Calu3 (cell line): ENCODE data around the gene RXFP3. TPM values are rescaled to one million over a fixed set of nuclear protein-coding genes. Genes with fewer than 3 reads are reported as not detected.

ENCODE experiments used
- BruUV-seq: library from RNA; stranded (reverse); fragments of 400-500 nt; replicated peaks from 2 replicates; lab custom pipeline; 2021; lab: Mats Ljungman, UMichigan
- CTCF ChIA-PET: fragments of 300-600 bp; sonication (Branson Sonifier 250); formaldehyde crosslinking; loops from one replicate; lab custom pipeline; 2022; ENCODE audit warnings: antibody characterized with exemption; lab: Charles Lee
- DNase-seq: peaks from one replicate; pipeline ENCODE4 v3.0.0; 2022
- H3K27ac Mint-ChIP-seq: one replicate; pipeline ENCODE4 v1.8.0; 2022; ENCODE audit warnings: mixed read lengths; ENCODE audit not compliant: unreplicated experiment
- H3K27me3 Mint-ChIP-seq: one replicate; pipeline ENCODE4 v1.8.0; 2022; ENCODE audit warnings: mixed read lengths; ENCODE audit not compliant: unreplicated experiment
- H3K36me3 Mint-ChIP-seq: one replicate; pipeline ENCODE4 v1.8.0; 2022; ENCODE audit warnings: mild to moderate bottlenecking, moderate library complexity, mixed read lengths; ENCODE audit not compliant: insufficient read depth, unreplicated experiment
- H3K4me1 Mint-ChIP-seq: one replicate; pipeline ENCODE4 v1.8.0; 2022; ENCODE audit warnings: mild to moderate bottlenecking, low read depth, mixed read lengths; ENCODE audit not compliant: unreplicated experiment
- H3K4me3 Mint-ChIP-seq: one replicate; pipeline ENCODE4 v1.8.0; 2022; ENCODE audit warnings: mild to moderate bottlenecking, low read depth, moderate library complexity, mixed read lengths; ENCODE audit not compliant: unreplicated experiment
- H3K9me3 Mint-ChIP-seq: one replicate; pipeline ENCODE4 v1.8.0; 2022; ENCODE audit warnings: low read depth, mixed read lengths; ENCODE audit not compliant: unreplicated experiment
- CTCF ChIP-seq: fragments of 200-600 bp; IDR thresholded peaks from one replicate; pipeline ENCODE4 v1.8.0; 2022; ENCODE audit warnings: antibody characterized with exemption; ENCODE audit not compliant: unreplicated experiment
- intact Hi-C: fragments of 100-400 bp; cut with micrococcal nuclease; formaldehyde crosslinking; loops from one replicate; pipeline ENCODE4 v1.10.0; 2022; ENCODE audit not compliant: unreplicated experiment
- total RNA-seq: library from RNA; stranded (reverse); gene quantifications from 2 replicates; pipeline ENCODE4 v1.2.3, GENCODE V29; 2022

The RXFP3 gene
- total RNA-seq, 1 experiment from 2014 or later = not detected

DNA sequence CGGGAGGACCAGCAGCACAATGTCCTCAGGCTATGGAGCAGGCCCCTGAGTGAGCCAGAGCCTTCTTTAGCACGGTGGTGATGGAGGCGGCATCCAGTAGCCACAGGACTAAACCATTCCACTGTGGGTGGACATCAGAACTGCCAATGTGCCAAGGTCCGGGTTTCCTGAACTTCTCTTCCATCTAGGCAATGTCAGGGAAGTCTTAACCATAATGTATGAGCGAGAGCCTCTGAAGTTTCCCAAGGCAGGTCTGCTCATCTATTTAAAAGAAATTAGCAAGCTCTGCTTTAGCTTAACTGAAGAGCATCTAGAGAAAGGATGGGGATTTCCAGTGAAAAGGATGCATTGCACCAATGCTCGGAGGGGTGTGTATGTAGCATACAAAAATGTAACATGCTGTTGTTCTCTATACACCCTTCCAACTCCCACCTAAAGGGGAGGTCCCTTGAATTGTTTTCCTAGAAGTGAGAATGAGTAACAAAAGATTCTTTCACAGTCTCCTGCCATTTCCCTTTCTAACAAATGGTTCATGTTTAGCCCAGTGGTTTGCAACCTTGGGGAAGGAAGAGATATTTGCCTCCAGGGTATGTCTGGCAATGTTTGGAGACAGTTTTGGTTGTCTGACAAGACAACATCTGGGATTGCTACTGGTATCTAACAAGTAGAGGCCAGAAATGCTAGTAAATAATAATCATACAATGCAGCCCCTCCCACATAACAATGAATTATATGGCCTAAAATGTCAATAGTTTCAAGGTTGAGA is 6.1 kb upstream of the RXFP3 start:
- TF ChIP-seq CTCF = no peak
- Mint-ChIP-seq H3K27me3 (peaks cover 17% of the 10 kb centered on the region), H3K4me3 (no peak overlapping the region), H3K9me3 (no peaks in the 10 kb centered on the region), H3K27ac (no peak overlapping the region), H3K4me1 (peaks cover 20% of the 10 kb centered on the region), H3K36me3 (no peaks in the 10 kb centered on the region)
- no peak for DNase-seq
- BruUV-seq = no TSS peak
- CTCF ChIA-PET = no interaction called here
- intact Hi-C loops = loop anchor here (5.0 to 10.0 kb wide), 3 partner anchors 38 to 345 kb away; partner anchors contain the start of gene ADAMTS12

GRCh38 chr5:33931136-33931535 is 5.0 kb upstream of the RXFP3 start:
- intact Hi-C loops = loop anchor here (5.0 to 10.0 kb wide), 3 partner anchors 39 to 346 kb away; partner anchors contain the start of gene ADAMTS12
- H3K4me3 Mint-ChIP-seq = no peak overlapping the region
- peaks cover 17% of the 10 kb centered on the region for H3K27me3 Mint-ChIP-seq
- no peaks in the 10 kb centered on the region for H3K9me3 Mint-ChIP-seq
- H3K4me1 Mint-ChIP-seq = peaks cover 20% of the 10 kb centered on the region
- no TSS peak for BruUV-seq
- no peak overlapping the region for H3K27ac Mint-ChIP-seq
- no peak for TF ChIP-seq CTCF
- DNase-seq = no peak
- CTCF ChIA-PET = no interaction called here
- H3K36me3 Mint-ChIP-seq = no peaks in the 10 kb centered on the region

GRCh38 chr5:33933723-33934169 is 2.4 kb upstream of the RXFP3 start:
- Mint-ChIP-seq H3K9me3 (no peaks in the 10 kb centered on the region), H3K4me1 (peaks cover 9% of the 10 kb centered on the region), H3K27ac (no peak overlapping the region), H3K4me3 (no peak overlapping the region), H3K27me3 (peaks cover 25% of the 10 kb centered on the region), H3K36me3 (no peaks in the 10 kb centered on the region)
- TF ChIP-seq CTCF = no peak
- no TSS peak for BruUV-seq
- intact Hi-C loops = loop anchor here (1.0 to 10.0 kb wide), 5 partner anchors 41 to 498 kb away; partner anchors contain the start of gene ADAMTS12
- CTCF ChIA-PET = interaction anchor here (1.7 to 2.0 kb wide), 2 partner anchors 36 to 463 kb away, joined by 9 to 12 read pairs; no protein-coding TSS in a partner anchor
- DNase-seq = no peak

DNA sequence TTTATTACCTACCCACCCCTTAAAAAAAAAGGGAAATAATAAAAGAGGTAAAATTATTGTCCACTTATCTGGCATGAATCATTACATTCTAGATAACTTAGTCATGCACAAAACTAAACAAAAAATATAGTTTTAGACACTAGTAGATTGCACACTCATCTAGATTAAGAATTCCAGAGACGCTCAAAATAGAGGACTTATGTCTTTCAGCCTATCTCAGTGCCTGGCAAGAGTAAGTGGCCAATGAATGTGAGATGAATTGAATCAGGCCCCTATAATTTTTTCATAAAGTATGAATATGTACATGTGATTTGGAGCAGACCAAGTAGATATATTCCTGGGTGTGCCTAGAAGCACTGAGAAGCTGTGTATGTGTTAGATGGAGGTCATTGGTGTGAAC is 2.0 kb upstream of the RXFP3 start:
- CTCF ChIA-PET = interaction anchor here (0.9 to 2.0 kb wide), 5 partner anchors 9 to 498 kb away, joined by 3 to 14 read pairs (median 9); no protein-coding TSS in a partner anchor
- H3K4me1 Mint-ChIP-seq = peaks cover 9% of the 10 kb centered on the region
- TF ChIP-seq CTCF = no peak
- intact Hi-C loops = loop anchor here (1.0 to 10.0 kb wide), 5 partner anchors 42 to 499 kb away; partner anchors contain the start of gene ADAMTS12
- BruUV-seq = no TSS peak
- no peak for DNase-seq
- no peak overlapping the region for H3K4me3 Mint-ChIP-seq
- no peaks in the 10 kb centered on the region for H3K36me3 Mint-ChIP-seq
- H3K9me3 Mint-ChIP-seq = no peaks in the 10 kb centered on the region
- H3K27ac Mint-ChIP-seq = no peak overlapping the region
- H3K27me3 Mint-ChIP-seq = peaks cover 29% of the 10 kb centered on the region
